ENCODE results near the gene SPIRE1.

Gene SPIRE1

DNA sequence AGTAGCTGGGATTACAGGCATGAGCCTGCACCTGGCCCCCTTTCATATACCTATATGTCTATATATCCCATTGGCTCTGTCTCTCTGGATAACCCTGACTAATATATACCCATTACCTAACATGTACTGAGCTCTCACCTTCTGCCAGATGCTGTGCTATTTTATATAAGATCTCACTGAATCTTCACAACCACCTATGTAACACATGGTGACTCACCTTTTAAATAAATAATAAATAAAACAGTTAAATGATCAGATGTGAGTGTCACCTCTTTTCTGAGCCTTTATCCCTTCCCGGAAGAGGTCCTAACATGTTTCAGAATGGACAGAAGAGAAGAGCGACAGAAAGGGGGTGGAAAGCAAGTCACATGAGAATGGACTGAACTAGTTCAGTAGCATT, 123.1 kb downstream of the SPIRE1 start:
- FAIRE-seq (no peak), DNase-seq (ENCODE audit: insufficient read length, low spot score) (no peak)
- TF ChIP-seq POLR2A (IDR thresholded peaks at IDR 0.05; ENCODE audit: low read depth, low read length) = no peak

DNA sequence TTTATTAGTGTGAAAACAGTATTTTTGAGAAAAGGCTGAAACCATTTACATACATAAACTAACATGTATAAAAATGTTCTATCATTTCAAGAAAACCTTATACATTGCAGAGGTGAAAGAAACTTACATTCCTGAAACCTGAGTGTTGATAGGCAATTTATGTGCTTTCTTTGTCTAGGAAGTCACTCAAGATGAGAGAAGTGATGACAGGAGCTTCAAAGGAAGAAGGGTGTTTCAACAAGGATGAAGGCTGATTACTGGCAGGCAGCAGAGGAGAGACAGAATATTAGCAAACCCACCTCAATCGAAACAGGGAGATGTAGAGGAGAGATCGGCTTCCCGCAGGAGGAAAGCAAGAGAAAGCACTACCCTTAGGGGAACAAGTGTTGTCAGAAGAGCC, 125.2 kb downstream of the SPIRE1 start:
- DNase-seq (ENCODE audit: insufficient read length, low spot score) (no peak), FAIRE-seq (peak; percentile 15)
- TF ChIP-seq POLR2A (IDR thresholded peaks at IDR 0.05; ENCODE audit: low read depth, low read length) = no peak

DNA sequence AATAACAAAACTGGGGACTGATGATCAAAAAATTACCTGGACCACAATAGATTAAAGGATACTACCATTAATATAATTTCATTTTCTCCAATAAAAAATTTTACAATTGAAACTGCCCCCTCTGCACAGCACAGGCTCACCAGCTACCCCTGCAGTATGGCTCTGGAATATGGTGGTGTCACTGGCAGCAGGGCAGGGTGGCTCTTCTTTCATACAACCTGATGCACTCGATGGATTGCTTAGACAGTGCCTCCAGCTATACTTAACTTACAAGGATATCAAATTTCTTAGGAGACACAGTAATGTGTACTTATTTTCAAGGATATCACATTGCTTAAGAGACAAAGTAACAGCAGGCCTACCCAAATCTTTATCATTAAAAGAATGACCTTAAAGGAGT, 126.2 kb downstream of the SPIRE1 start:
- DNase-seq (ENCODE audit: insufficient read length, low spot score) = no peak
- FAIRE-seq = no peak
- no peak for TF ChIP-seq POLR2A (IDR thresholded peaks at IDR 0.05; ENCODE audit: low read depth, low read length)

DNA sequence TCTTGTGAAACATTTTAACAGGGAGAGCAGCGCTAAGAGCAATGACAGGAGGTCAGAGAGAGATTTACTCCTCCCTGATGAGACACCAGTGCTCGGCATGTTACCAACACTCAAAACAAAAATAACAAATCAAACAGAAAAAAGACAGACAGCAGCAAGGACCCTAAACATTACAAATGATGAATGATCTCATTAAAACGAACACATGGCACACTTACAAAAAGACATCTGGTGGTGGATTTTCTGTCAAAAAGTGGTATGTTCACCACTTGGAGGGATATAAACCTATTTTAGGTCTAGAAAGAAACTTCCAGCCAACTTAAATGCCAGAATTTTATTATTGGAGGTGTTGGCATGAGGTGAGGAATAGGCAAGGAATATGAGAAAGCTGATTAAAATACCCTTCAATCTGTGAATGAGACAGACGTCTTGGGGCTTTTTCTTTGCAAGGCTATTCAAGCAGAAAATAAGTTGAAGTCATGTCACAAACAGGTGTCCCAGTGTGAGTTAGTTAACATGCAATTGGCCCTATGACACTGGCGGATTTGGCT, 137.4 kb downstream of the SPIRE1 start:
- DNase-seq (ENCODE audit: insufficient read length, low spot score) (no peak), FAIRE-seq (peak; percentile 74)
- no peak for TF ChIP-seq POLR2A (IDR thresholded peaks at IDR 0.05; ENCODE audit: low read depth, low read length)

DNA sequence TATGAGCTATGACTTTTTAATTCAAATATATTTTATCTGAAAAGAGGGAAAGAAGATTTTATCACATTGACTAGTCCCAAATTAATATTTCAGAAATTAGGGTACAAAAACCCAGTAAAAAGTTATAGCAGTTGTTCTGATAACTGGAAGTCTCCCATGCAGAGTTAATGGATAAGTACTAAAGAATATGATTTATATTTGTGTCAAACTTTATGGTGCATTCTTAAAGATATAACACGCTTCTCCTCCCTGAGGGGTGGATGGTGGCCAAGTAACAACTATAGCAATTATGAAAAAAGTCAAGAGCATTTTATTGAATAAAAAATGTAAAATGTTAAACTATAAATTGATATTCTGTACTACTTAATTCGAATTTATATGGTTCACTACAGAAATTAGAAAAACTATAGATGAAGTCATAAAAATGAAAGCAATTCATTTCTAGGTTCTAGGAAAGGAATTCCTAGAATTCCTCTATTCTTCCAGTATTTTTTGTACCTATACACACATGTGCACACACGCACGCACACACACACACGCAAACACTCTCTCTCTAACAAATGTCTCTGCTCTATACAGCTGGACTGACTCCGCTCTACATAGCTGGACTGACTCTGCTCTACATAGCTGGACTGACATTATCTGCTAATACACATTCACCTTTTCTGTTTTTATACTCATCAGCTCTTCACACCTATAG, 138.9 kb downstream of the SPIRE1 start:
- TF ChIP-seq POLR2A (IDR thresholded peaks at IDR 0.05; ENCODE audit: low read depth, low read length) = no peak
- FAIRE-seq = peak; percentile 23
- no peak for DNase-seq (ENCODE audit: insufficient read length, low spot score)

DNA sequence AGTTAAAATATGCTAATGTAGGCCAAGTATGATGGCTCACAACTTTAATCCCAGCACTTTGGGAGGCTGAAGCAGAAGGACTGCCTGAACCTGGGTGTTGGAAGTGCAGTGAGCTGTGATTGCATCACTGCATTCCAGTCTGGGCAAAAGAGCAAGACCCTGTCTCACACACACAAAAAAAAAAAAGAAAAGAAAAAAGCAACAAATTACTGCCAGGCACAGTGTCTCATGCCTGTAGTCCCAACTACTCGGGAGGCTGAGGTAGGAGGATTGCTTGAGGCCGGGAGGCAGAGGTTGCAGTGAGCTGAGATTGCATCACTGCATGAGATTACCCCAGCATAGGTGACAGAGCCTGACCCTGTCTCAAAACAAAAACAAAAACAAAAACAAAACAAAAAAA, 139.6 kb downstream of the SPIRE1 start:
- TF ChIP-seq POLR2A (IDR thresholded peaks at IDR 0.05; ENCODE audit: low read depth, low read length) = no peak
- DNase-seq (ENCODE audit: insufficient read length, low spot score) (no peak), FAIRE-seq (no peak)

GRCh38 chr18:12517142-12517825, 140.6 kb downstream of the SPIRE1 start:
- no peak for DNase-seq (ENCODE audit: insufficient read length, low spot score)
- peak; percentile 23 for FAIRE-seq
- TF ChIP-seq POLR2A (IDR thresholded peaks at IDR 0.05; ENCODE audit: low read depth, low read length) = no peak

GRCh38 chr18:12516049-12516630, 141.8 kb downstream of the SPIRE1 start:
- DNase-seq (ENCODE audit: insufficient read length, low spot score) (no peak), FAIRE-seq (no peak)
- TF ChIP-seq POLR2A (IDR thresholded peaks at IDR 0.05; ENCODE audit: low read depth, low read length) = no peak

GRCh38 chr18:12515550-12515949, 142.4 kb downstream of the SPIRE1 start:
- no peak for TF ChIP-seq POLR2A (IDR thresholded peaks at IDR 0.05; ENCODE audit: low read depth, low read length)
- FAIRE-seq (no peak), DNase-seq (ENCODE audit: insufficient read length, low spot score) (no peak)

DNA sequence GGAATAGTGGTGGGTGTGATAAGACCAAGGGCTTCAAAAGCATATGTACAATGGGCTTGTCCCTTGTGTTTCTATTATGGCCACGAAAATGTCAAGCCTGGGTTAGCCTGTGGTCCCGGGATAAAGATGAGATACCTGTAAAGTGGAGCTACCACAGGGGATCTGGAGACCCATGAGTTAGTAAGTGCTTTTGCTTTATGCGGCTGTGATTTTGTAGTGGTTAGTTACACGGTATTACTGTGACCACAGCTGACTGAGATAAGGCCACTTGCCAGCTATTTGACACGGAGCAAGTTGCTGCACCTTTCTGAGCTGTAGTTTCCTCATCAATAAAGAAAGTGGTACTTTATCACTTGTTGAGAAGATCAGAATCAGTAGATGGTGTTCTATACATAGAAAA, 150.9 kb downstream of the SPIRE1 start:
- DNase-seq (ENCODE audit: insufficient read length, low spot score) = no peak
- FAIRE-seq = no peak
- TF ChIP-seq POLR2A (IDR thresholded peaks at IDR 0.05; ENCODE audit: low read depth, low read length) = no peak

DNA sequence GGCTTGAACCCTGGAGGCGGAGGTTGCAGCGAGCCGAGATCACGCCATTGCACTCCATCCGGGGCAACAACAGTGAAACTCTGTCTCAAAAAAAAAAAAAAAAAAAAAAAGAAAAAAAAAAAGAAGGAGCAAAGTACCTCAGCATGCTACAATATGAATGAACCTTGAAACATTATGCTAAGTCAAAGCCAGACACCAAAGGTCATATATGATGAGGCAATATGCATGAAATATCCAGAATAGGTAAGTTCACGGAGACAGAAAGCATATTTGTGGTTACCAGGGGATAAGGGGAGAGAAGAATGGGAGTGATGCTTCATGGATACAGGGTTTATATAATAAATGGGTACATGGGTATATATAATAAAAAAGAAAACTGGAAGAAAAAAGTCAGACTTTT, 156.9 kb downstream of the SPIRE1 start:
- no peak for TF ChIP-seq POLR2A (IDR thresholded peaks at IDR 0.05; ENCODE audit: low read depth, low read length)
- DNase-seq (ENCODE audit: insufficient read length, low spot score) (no peak), FAIRE-seq (no peak)

DNA sequence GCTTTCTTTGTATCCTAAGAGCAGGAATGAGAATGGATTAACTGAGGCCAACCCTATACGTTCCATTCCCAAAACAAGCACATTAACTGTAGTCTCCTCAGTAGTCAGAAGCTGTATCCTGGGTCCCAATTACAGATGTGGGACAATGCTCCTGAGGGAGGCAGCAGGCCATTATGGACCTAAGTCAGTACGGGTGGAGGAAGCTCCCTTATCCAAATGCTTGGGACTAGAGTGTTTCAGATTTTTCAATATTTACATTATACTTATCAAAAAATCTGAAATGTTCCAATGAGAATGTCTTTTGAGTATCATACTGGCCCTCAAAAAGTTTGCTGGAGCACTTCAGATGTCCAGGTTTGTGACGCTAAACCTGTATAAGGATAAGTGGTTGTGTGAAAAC, 160.1 kb downstream of the SPIRE1 start:
- FAIRE-seq (no peak), DNase-seq (ENCODE audit: insufficient read length, low spot score) (no peak)
- TF ChIP-seq POLR2A (IDR thresholded peaks at IDR 0.05; ENCODE audit: low read depth, low read length) = no peak

- FAIRE-seq (no peak), DNase-seq (ENCODE audit: insufficient read length, low spot score) (no peak)
- TF ChIP-seq POLR2A (IDR thresholded peaks at IDR 0.05; ENCODE audit: low read depth, low read length) = no peak
These were observed 160.6 kb downstream of the SPIRE1 start for GRCh38 chr18:12497296-12497695.

- DNase-seq (ENCODE audit: insufficient read length, low spot score) (no peak), FAIRE-seq (no peak)
These were observed 165.0 kb downstream of the SPIRE1 start for GRCh38 chr18:12492907-12493306.

More at GRCh38 chr18:12492907-12493306, 165.0 kb downstream of the SPIRE1 start:
- TF ChIP-seq POLR2A (IDR thresholded peaks at IDR 0.05; ENCODE audit: low read depth, low read length) = no peak
